Measurements from ENCODE around the gene SGIP1.
"Not testable (repeated sequence)": the region's sequence is repeated elsewhere in the genome, so short reads cannot be mapped to it uniquely, and the experiment has no call there.

Gene SGIP1

GRCh38 chr1:66770240-66770639 lies 236.3 kb downstream of the SGIP1 start:
- Mint-ChIP-seq H3K36me3 (ENCODE audit: low read depth) (no peaks in the 10 kb centered on the region), H3K4me1 (ENCODE audit: low read depth) (peaks cover 25% of the 10 kb centered on the region), H3K27me3 (ENCODE audit: low read depth) (no peaks in the 10 kb centered on the region), H3K9me3 (no peaks in the 10 kb centered on the region), H3K4me3 (peak overlapping the region; percentile 65), H3K27ac (peak overlapping the region; percentile 76)

GRCh38 chr1:66770694-66771093 lies 236.7 kb downstream of the SGIP1 start:
- H3K9me3 Mint-ChIP-seq = no peaks in the 10 kb centered on the region
- H3K36me3 Mint-ChIP-seq (ENCODE audit: low read depth) = no peaks in the 10 kb centered on the region
- H3K27me3 Mint-ChIP-seq (ENCODE audit: low read depth) = no peaks in the 10 kb centered on the region

GRCh38 chr1:66773227-66773626 lies 239.3 kb downstream of the SGIP1 start:
- H3K27me3 Mint-ChIP-seq (ENCODE audit: low read depth) = peaks cover 3% of the 10 kb centered on the region
- peaks cover 25% of the 10 kb centered on the region for H3K4me1 Mint-ChIP-seq (ENCODE audit: low read depth)
- no peaks in the 10 kb centered on the region for H3K36me3 Mint-ChIP-seq (ENCODE audit: low read depth)
- no peak overlapping the region for H3K27ac Mint-ChIP-seq
- H3K4me3 Mint-ChIP-seq = no peak overlapping the region
- H3K9me3 Mint-ChIP-seq = no peaks in the 10 kb centered on the region

More at GRCh38 chr1:66770694-66771093, 236.7 kb downstream of the SGIP1 start:
- Mint-ChIP-seq H3K4me3 (peak overlapping the region; percentile 41), H3K27ac (peak overlapping the region; percentile 76), H3K4me1 (ENCODE audit: low read depth) (peaks cover 25% of the 10 kb centered on the region)

GRCh38 chr1:66774438-66774837 lies 240.5 kb downstream of the SGIP1 start:
- no peaks in the 10 kb centered on the region for H3K36me3 Mint-ChIP-seq (ENCODE audit: low read depth)
- no peak overlapping the region for H3K27ac Mint-ChIP-seq
- no peak overlapping the region for H3K4me3 Mint-ChIP-seq
- H3K27me3 Mint-ChIP-seq (ENCODE audit: low read depth) = peaks cover 7% of the 10 kb centered on the region
- H3K9me3 Mint-ChIP-seq = no peaks in the 10 kb centered on the region
- peaks cover 17% of the 10 kb centered on the region for H3K4me1 Mint-ChIP-seq (ENCODE audit: low read depth)

- H3K27me3 Mint-ChIP-seq (ENCODE audit: low read depth) = peaks cover 9% of the 10 kb centered on the region
- H3K4me3 Mint-ChIP-seq = no peak overlapping the region
- H3K27ac Mint-ChIP-seq = no peak overlapping the region
- peaks cover 6% of the 10 kb centered on the region for H3K4me1 Mint-ChIP-seq (ENCODE audit: low read depth)
- H3K9me3 Mint-ChIP-seq = no peaks in the 10 kb centered on the region
- H3K36me3 Mint-ChIP-seq (ENCODE audit: low read depth) = no peaks in the 10 kb centered on the region
Observed at GRCh38 chr1:66775646-66776045, 241.7 kb downstream of the SGIP1 start.

GRCh38 chr1:66777831-66778230 lies 243.9 kb downstream of the SGIP1 start:
- H3K9me3 Mint-ChIP-seq = peaks cover 3% of the 10 kb centered on the region
- H3K27me3 Mint-ChIP-seq (ENCODE audit: low read depth) = peaks cover 9% of the 10 kb centered on the region
- H3K4me3 Mint-ChIP-seq = no peak overlapping the region
- no peak overlapping the region for H3K27ac Mint-ChIP-seq
- no peaks in the 10 kb centered on the region for H3K36me3 Mint-ChIP-seq (ENCODE audit: low read depth)
- no peaks in the 10 kb centered on the region for H3K4me1 Mint-ChIP-seq (ENCODE audit: low read depth)

GRCh38 chr1:66778266-66778665 lies 244.3 kb downstream of the SGIP1 start:
- H3K4me1 Mint-ChIP-seq (ENCODE audit: low read depth) = no peaks in the 10 kb centered on the region
- no peak overlapping the region for H3K27ac Mint-ChIP-seq
- no peak overlapping the region for H3K4me3 Mint-ChIP-seq
- no peaks in the 10 kb centered on the region for H3K36me3 Mint-ChIP-seq (ENCODE audit: low read depth)
- H3K27me3 Mint-ChIP-seq (ENCODE audit: low read depth) = peaks cover 9% of the 10 kb centered on the region
- H3K9me3 Mint-ChIP-seq = peaks cover 3% of the 10 kb centered on the region

GRCh38 chr1:66778969-66779368 lies 245.0 kb downstream of the SGIP1 start:
- Mint-ChIP-seq H3K27me3 (ENCODE audit: low read depth) (peaks cover 9% of the 10 kb centered on the region), H3K4me1 (ENCODE audit: low read depth) (no peaks in the 10 kb centered on the region), H3K9me3 (peaks cover 3% of the 10 kb centered on the region), H3K4me3 (no peak overlapping the region), H3K27ac (no peak overlapping the region), H3K36me3 (ENCODE audit: low read depth) (no peaks in the 10 kb centered on the region)

GRCh38 chr1:66779475-66780078 lies 245.6 kb downstream of the SGIP1 start:
- no peak overlapping the region for H3K4me3 Mint-ChIP-seq

GRCh38 chr1:66785800-66786199 lies 251.8 kb downstream of the SGIP1 start:
- H3K4me3 Mint-ChIP-seq; H3K36me3 Mint-ChIP-seq (ENCODE audit: low read depth); H3K9me3 Mint-ChIP-seq; H3K27ac Mint-ChIP-seq; H3K27me3 Mint-ChIP-seq (ENCODE audit: low read depth): not testable (repeated sequence)
- H3K4me1 Mint-ChIP-seq (ENCODE audit: low read depth) = peaks cover 11% of the 10 kb centered on the region

More at GRCh38 chr1:66779475-66780078, 245.6 kb downstream of the SGIP1 start:
- Mint-ChIP-seq H3K27me3 (ENCODE audit: low read depth) (peaks cover 9% of the 10 kb centered on the region), H3K27ac (no peak overlapping the region), H3K36me3 (ENCODE audit: low read depth) (no peaks in the 10 kb centered on the region), H3K4me1 (ENCODE audit: low read depth) (no peaks in the 10 kb centered on the region), H3K9me3 (peaks cover 3% of the 10 kb centered on the region)

- no peak overlapping the region for H3K27ac Mint-ChIP-seq
- H3K9me3 Mint-ChIP-seq = peaks cover 5% of the 10 kb centered on the region
- H3K36me3 Mint-ChIP-seq (ENCODE audit: low read depth) = peaks cover 2% of the 10 kb centered on the region
- H3K4me1 Mint-ChIP-seq (ENCODE audit: low read depth) = peaks cover 11% of the 10 kb centered on the region
- H3K4me3 Mint-ChIP-seq = no peak overlapping the region
- no peaks in the 10 kb centered on the region for H3K27me3 Mint-ChIP-seq (ENCODE audit: low read depth)
Observed at GRCh38 chr1:66787641-66788040, 253.7 kb downstream of the SGIP1 start.

GRCh38 chr1:66788231-66788939 lies 254.4 kb downstream of the SGIP1 start:
- no peaks in the 10 kb centered on the region for H3K27me3 Mint-ChIP-seq (ENCODE audit: low read depth)
- H3K36me3 Mint-ChIP-seq (ENCODE audit: low read depth) = peaks cover 2% of the 10 kb centered on the region
- H3K4me3 Mint-ChIP-seq = peak overlapping the region; percentile 52
- H3K27ac Mint-ChIP-seq = peak overlapping the region; percentile 74
- peaks cover 11% of the 10 kb centered on the region for H3K4me1 Mint-ChIP-seq (ENCODE audit: low read depth)
- peaks cover 5% of the 10 kb centered on the region for H3K9me3 Mint-ChIP-seq

- no peaks in the 10 kb centered on the region for H3K27me3 Mint-ChIP-seq (ENCODE audit: low read depth)
- H3K36me3 Mint-ChIP-seq (ENCODE audit: low read depth) = no peaks in the 10 kb centered on the region
- H3K27ac Mint-ChIP-seq = no peak overlapping the region
- peaks cover 5% of the 10 kb centered on the region for H3K9me3 Mint-ChIP-seq
- no peak overlapping the region for H3K4me3 Mint-ChIP-seq
- H3K4me1 Mint-ChIP-seq (ENCODE audit: low read depth) = peaks cover 11% of the 10 kb centered on the region
Observed at GRCh38 chr1:66791621-66792610, 258.0 kb downstream of the SGIP1 start.

GRCh38 chr1:66795839-66796238 lies 261.9 kb downstream of the SGIP1 start:
- H3K27ac Mint-ChIP-seq; H3K4me3 Mint-ChIP-seq; H3K36me3 Mint-ChIP-seq (ENCODE audit: low read depth); H3K27me3 Mint-ChIP-seq (ENCODE audit: low read depth); H3K4me1 Mint-ChIP-seq (ENCODE audit: low read depth); H3K9me3 Mint-ChIP-seq: not testable (repeated sequence)
